HEK293 (cell line): ENCODE results near the gene HRH4.

Experiments
- CTCF ChIA-PET: fragments of 350-600 bp; formaldehyde crosslinking; extraction: SDS; loops from one replicate; lab custom pipeline; 2021; ENCODE audit warnings: antibody characterized with exemption; lab: Yijun Ruan, JAX
- POLR2A ChIA-PET: fragments of 300-600 bp; formaldehyde crosslinking; extraction: SDS; loops from one replicate; lab custom pipeline; 2020; ENCODE audit warnings: antibody characterized with exemption, inconsistent platforms; lab: Yijun Ruan, JAX
- H3K27ac ChIP-seq: fragments of 200-500 bp; sonication (Bioruptor generic); 2 replicates; pipeline ENCODE4 v1.5.1; 2014; ENCODE audit warnings: low read depth, low read length, control low read depth, inconsistent platforms; ENCODE audit errors: extremely low read depth
- H3K36me3 ChIP-seq, 2 experiments: fragments of 200-500 bp in 1 of 2; sonication (Bioruptor generic) in 1 of 2; 1 replicate in 1 of 2; 2 replicates in 1 of 2; pipeline ENCODE4 v1.5.1; 2014 to 2017; ENCODE audit warnings: inconsistent platforms in 2 of 2, low read length in 2 of 2; ENCODE audit not compliant: control insufficient read depth in 2 of 2, insufficient read depth in 1 of 2
- H3K4me1 ChIP-seq: fragments of 200-500 bp; sonication (Bioruptor generic); 2 replicates; pipeline ENCODE4 v1.5.1; 2014; ENCODE audit warnings: mild to moderate bottlenecking, low read length, inconsistent platforms; ENCODE audit not compliant: control insufficient read depth, insufficient read depth
- H3K4me3 ChIP-seq: 2 replicates; pipeline ENCODE4 v1.5.1; 2011; ENCODE audit warnings: low read depth, mild to moderate bottlenecking, control low read depth, low read length, moderate library complexity
- H3K9me3 ChIP-seq: fragments of 200-500 bp; sonication (Bioruptor generic); 2 replicates; pipeline ENCODE4 v1.5.1; 2014; ENCODE audit warnings: low read depth, low read length, inconsistent platforms; ENCODE audit not compliant: control insufficient read depth, insufficient read depth
- HIC1 ChIP-seq: fragments of 450-650 bp; formaldehyde crosslinking; IDR thresholded peaks from 2 replicates; pipeline ENCODE4 v1.5.1; 2016; ENCODE audit warnings: missing biosample characterization, missing genetic modification characterization
- PRDM2 ChIP-seq: fragments of 450-650 bp; formaldehyde crosslinking; IDR thresholded peaks from 2 replicates; pipeline ENCODE4 v1.5.1; 2016; ENCODE audit warnings: missing biosample characterization, missing genetic modification characterization, borderline replicate concordance
- SETDB1 ChIP-seq: IDR thresholded peaks from one replicate; pipeline ENCODE4 v1.6.1; 2017; ENCODE audit warnings: mild to moderate bottlenecking, low read length, moderate library complexity, mixed read lengths; ENCODE audit not compliant: insufficient read length
- SP3 ChIP-seq: fragments of 450-650 bp; formaldehyde crosslinking; IDR thresholded peaks from 2 replicates; pipeline ENCODE4 v1.5.1; 2016; ENCODE audit warnings: missing biosample characterization, missing genetic modification characterization
- ZFP3 ChIP-seq: fragments of 450-650 bp; formaldehyde crosslinking; IDR thresholded peaks from 2 replicates; pipeline ENCODE4 v1.5.1; 2016; ENCODE audit warnings: low read depth, missing biosample characterization, missing genetic modification characterization
- ZNF146 ChIP-seq: fragments of 450-650 bp; formaldehyde crosslinking; IDR thresholded peaks from 2 replicates; pipeline ENCODE4 v1.5.1; 2016; ENCODE audit warnings: missing biosample characterization, missing genetic modification characterization
- ZNF169 ChIP-seq: fragments of 450-650 bp; formaldehyde crosslinking; IDR thresholded peaks from 2 replicates; pipeline ENCODE4 v1.5.1; 2016; ENCODE audit warnings: missing biosample characterization, missing genetic modification characterization
- ZNF223 ChIP-seq: fragments of 450-650 bp; formaldehyde crosslinking; IDR thresholded peaks from 2 replicates; pipeline ENCODE4 v1.5.1; 2016; ENCODE audit warnings: missing biosample characterization, missing genetic modification characterization
- ZNF335 ChIP-seq: fragments of 450-650 bp; formaldehyde crosslinking; conservative IDR thresholded peaks from 2 replicates; pipeline ENCODE4 v1.5.1; 2016; ENCODE audit warnings: missing biosample characterization, missing genetic modification characterization
- ZNF394 ChIP-seq: fragments of 450-650 bp; formaldehyde crosslinking; IDR thresholded peaks from 2 replicates; pipeline ENCODE4 v1.5.1; 2016; ENCODE audit warnings: missing biosample characterization, missing genetic modification characterization, mild to moderate bottlenecking, moderate library complexity, borderline replicate concordance
- ZNF501 ChIP-seq: fragments of 450-650 bp; formaldehyde crosslinking; IDR thresholded peaks from 2 replicates; pipeline ENCODE4 v1.5.1; 2016; ENCODE audit warnings: missing biosample characterization, missing genetic modification characterization
- ZNF510 ChIP-seq: fragments of 450-650 bp; formaldehyde crosslinking; IDR thresholded peaks from 2 replicates; pipeline ENCODE4 v1.5.1; 2018; ENCODE audit warnings: mild to moderate bottlenecking, missing genetic modification characterization, missing biosample characterization; ENCODE audit not compliant: insufficient replicate concordance
- ZNF548 ChIP-seq: fragments of 450-650 bp; formaldehyde crosslinking; IDR thresholded peaks from 2 replicates; pipeline ENCODE4 v1.5.1; 2016; ENCODE audit warnings: missing biosample characterization, missing genetic modification characterization
- ZNF571 ChIP-seq: fragments of 450-650 bp; formaldehyde crosslinking; IDR thresholded peaks from 2 replicates; pipeline ENCODE4 v1.5.0; 2017; ENCODE audit warnings: missing biosample characterization, missing genetic modification characterization
- ZNF658 ChIP-seq: fragments of 450-650 bp; formaldehyde crosslinking; IDR thresholded peaks from 2 replicates; pipeline ENCODE4; 2016; ENCODE audit warnings: missing biosample characterization, missing genetic modification characterization
- ZNF777 ChIP-seq: fragments of 450-650 bp; formaldehyde crosslinking; IDR thresholded peaks from 2 replicates; pipeline ENCODE4 v1.5.1; 2017; ENCODE audit warnings: missing biosample characterization, missing genetic modification characterization, borderline replicate concordance
- ZNF785 ChIP-seq: fragments of 450-650 bp; formaldehyde crosslinking; IDR thresholded peaks from 2 replicates; pipeline ENCODE4 v1.5.1; 2016; ENCODE audit warnings: missing biosample characterization, missing genetic modification characterization
- ZNF830 ChIP-seq: fragments of 450-650 bp; IDR thresholded peaks from 2 replicates; pipeline ENCODE4 v1.5.0; 2018; ENCODE audit warnings: missing biosample characterization, missing genetic modification characterization, low read depth, mild to moderate bottlenecking, moderate library complexity
- ZSCAN30 ChIP-seq: fragments of 450-650 bp; IDR thresholded peaks from 2 replicates; pipeline ENCODE4 v1.5.1; 2018; ENCODE audit warnings: missing biosample characterization, mild to moderate bottlenecking, missing genetic modification characterization, moderate library complexity
- ZSCAN5A ChIP-seq: fragments of 450-650 bp; formaldehyde crosslinking; IDR thresholded peaks from 2 replicates; pipeline ENCODE4 v1.5.1; 2016; ENCODE audit warnings: missing biosample characterization, missing genetic modification characterization
- TF ChIP-seq, protein P1 (sequence below): fragments of 450-650 bp; formaldehyde crosslinking; IDR thresholded peaks from 2 replicates; pipeline ENCODE4 v1.5.1; 2016; ENCODE audit warnings: missing biosample characterization, missing genetic modification characterization
- TF ChIP-seq, protein P2 (sequence below): fragments of 450-650 bp; formaldehyde crosslinking; IDR thresholded peaks from 2 replicates; pipeline ENCODE4 v1.5.1; 2016; ENCODE audit warnings: missing biosample characterization, missing genetic modification characterization

HRH4 gene

DNA sequence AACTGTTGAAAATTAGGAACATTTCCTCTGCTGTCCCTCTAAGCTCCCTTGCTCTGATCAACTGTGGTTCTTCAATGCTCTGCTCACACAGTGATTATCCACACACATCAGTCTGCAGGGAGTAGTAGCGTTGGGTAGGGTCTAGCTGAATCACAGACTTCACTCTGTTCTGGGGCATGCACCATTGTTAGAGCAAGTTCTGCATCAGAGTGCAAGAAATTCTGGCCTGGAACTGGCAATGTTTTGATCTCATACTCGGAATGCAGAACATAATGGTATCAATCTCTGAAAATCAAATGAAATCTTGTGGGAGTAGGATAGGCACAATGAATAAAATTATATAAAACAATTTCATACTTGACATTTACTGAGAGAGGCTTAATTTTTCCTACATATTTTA lies 55.3 kb downstream of the HRH4 start (continued):
- TF ChIP-seq PRDM2 (tag by site-specific recombination) = no peak
- no peak for TF ChIP-seq ZNF223 (tag by site-specific recombination)
- no peak for TF ChIP-seq ZSCAN30
- TF ChIP-seq ZSCAN5A (tag by site-specific recombination) = no peak
- no peak for TF ChIP-seq ZNF571 (tag by site-specific recombination)
- no peak for TF ChIP-seq ZNF777
- TF ChIP-seq HIC1 (tag by site-specific recombination) = no peak
- no peak for TF ChIP-seq ZNF501 (tag by site-specific recombination)
- no peak for TF ChIP-seq SETDB1
- no peak for TF ChIP-seq ZFP3 (tag by site-specific recombination)
- no peak for TF ChIP-seq ZNF169 (tag by site-specific recombination)
- TF ChIP-seq ZNF146 = no peak
- TF ChIP-seq, protein P1, sequence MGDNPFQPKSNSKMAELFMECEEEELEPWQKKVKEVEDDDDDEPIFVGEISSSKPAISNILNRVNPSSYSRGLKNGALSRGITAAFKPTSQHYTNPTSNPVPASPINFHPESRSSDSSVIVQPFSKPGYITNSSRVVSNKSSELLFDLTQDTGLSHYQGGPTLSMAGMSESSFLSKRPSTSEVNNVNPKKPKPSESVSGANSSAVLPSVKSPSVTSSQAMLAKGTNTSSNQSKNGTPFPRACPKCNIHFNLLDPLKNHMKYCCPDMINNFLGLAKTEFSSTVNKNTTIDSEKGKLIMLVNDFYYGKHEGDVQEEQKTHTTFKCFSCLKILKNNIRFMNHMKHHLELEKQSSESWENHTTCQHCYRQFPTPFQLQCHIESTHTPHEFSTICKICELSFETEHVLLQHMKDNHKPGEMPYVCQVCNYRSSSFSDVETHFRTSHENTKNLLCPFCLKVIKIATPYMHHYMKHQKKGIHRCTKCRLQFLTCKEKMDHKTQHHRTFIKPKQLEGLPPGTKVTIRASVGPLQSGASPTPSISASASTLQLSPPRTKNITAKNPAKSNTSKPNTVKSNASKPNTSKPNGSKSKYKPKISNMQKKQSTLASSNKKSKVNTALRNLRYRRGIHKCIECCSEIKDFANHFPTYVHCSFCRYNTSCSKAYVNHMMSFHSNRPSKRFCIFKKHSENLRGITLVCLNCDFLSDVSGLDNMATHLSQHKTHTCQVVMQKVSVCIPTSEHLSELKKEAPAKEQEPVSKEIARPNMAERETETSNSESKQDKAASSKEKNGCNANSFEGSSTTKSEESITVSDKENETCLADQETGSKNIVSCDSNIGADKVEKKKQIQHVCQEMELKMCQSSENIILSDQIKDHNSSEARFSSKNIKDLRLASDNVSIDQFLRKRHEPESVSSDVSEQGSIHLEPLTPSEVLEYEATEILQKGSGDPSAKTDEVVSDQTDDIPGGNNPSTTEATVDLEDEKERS (tag by site-specific recombination) = no peak
- no peak for TF ChIP-seq ZNF394 (tag by site-specific recombination)

GRCh38 chr18:24516261-24516660 lies 55.8 kb downstream of the HRH4 start:
- CTCF ChIA-PET = interaction anchor here (1.3 to 2.9 kb wide), 2 partner anchors 22 to 28 kb away, joined by 4 to 24 read pairs; no protein-coding TSS in a partner anchor
- Histone ChIP-seq H3K27ac (no peak overlapping the region), H3K36me3 (no peaks in the 10 kb centered on the region), H3K9me3 (no peaks in the 10 kb centered on the region), H3K4me3 (no peak overlapping the region), H3K4me1 (no peaks in the 10 kb centered on the region)
- POLR2A ChIA-PET = no interaction called here
- no peak for TF ChIP-seq ZNF658 (tag by site-specific recombination)
- no peak for TF ChIP-seq ZNF510
- TF ChIP-seq ZNF548 (tag by site-specific recombination) = no peak
- no peak for TF ChIP-seq ZNF785 (tag by site-specific recombination)
- no peak for TF ChIP-seq ZNF830 (tag by site-specific recombination)
- no peak for TF ChIP-seq SP3 (tag by site-specific recombination)
- TF ChIP-seq ZNF335 (tag by site-specific recombination) = no peak
- TF ChIP-seq, protein P2, sequence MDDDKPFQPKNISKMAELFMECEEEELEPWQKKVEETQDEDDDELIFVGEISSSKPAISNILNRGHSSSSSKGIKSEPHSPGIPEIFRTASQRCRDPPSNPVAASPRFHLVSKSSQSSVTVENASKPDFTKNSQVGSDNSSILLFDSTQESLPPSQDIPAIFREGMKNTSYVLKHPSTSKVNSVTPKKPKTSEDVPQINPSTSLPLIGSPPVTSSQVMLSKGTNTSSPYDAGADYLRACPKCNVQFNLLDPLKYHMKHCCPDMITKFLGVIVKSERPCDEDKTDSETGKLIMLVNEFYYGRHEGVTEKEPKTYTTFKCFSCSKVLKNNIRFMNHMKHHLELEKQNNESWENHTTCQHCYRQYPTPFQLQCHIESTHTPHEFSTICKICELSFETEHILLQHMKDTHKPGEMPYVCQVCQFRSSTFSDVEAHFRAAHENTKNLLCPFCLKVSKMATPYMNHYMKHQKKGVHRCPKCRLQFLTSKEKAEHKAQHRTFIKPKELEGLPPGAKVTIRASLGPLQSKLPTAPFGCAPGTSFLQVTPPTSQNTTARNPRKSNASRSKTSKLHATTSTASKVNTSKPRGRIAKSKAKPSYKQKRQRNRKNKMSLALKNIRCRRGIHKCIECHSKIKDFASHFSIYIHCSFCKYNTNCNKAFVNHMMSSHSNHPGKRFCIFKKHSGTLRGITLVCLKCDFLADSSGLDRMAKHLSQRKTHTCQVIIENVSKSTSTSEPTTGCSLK (tag by site-specific recombination) = no peak
